ENCODE results near the gene PDGFRB.
"Not testable (repeated sequence)": the region's sequence is repeated elsewhere in the genome, so short reads cannot be mapped to it uniquely, and the experiment has no call there.

Gene PDGFRB

DNA sequence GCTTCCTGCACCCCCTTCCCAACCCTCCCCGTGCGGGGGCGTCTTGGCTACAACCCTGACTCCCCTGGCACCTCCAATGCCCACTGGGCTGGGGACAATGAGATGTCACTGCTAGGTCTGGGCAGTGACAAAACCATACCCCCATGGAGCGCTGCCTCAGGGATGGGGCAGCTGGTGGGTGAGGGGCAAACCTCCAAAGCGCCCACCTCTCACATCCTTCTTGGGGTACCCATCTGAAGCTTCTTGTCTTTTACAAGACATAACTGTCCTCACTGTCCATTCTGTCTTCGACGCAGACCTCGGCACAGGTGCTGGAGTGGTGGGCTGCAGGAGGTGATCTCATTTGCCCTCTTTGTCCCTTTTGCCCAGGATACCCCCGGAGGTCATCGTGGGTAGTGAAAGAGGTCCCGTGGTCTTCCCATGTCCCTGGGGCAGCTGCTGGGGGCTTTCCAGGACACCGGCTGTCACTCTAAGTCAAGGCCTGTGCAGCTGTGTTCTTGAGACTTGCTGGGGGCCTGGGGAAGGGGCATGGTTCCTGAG, 41.5 kb downstream of the PDGFRB start:
- DNase-seq (ENCODE audit: low spot score), result no peak

DNA sequence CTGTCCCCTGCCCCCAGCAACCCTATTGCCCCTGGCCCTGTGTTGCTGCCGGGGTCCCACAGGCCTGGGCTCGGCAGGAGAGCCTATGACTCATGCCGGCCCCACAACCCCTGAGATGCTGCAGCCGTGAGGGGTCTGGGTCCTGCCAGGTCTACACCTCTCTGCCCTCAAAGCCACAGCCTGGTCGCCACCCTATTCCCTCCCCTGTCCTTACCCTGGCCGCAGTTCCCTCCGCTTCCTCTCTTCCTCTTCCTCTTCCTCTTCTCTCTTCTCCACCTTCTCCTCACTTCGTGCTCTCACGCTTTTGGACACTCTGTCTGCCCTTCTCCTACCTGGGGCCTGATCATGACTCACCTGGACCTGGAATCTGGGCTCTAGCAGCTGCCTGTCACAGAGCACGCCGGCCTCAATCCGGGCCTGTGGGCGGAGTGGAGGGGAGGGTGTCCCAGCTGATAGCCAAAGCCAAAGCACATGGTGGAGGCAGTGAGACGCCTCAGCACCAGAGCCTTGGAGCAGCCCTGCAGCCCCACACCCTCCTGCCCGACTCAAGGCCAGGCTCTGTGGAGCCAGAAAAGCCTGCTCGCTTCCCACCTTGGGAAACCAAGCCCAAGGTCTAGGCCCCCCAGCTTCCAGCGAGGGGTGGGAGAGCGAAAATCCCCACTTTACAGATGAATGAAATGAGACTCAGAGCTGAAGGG, 42.4 kb downstream of the PDGFRB start:
- DNase-seq (ENCODE audit: low spot score), result no peak

DNA sequence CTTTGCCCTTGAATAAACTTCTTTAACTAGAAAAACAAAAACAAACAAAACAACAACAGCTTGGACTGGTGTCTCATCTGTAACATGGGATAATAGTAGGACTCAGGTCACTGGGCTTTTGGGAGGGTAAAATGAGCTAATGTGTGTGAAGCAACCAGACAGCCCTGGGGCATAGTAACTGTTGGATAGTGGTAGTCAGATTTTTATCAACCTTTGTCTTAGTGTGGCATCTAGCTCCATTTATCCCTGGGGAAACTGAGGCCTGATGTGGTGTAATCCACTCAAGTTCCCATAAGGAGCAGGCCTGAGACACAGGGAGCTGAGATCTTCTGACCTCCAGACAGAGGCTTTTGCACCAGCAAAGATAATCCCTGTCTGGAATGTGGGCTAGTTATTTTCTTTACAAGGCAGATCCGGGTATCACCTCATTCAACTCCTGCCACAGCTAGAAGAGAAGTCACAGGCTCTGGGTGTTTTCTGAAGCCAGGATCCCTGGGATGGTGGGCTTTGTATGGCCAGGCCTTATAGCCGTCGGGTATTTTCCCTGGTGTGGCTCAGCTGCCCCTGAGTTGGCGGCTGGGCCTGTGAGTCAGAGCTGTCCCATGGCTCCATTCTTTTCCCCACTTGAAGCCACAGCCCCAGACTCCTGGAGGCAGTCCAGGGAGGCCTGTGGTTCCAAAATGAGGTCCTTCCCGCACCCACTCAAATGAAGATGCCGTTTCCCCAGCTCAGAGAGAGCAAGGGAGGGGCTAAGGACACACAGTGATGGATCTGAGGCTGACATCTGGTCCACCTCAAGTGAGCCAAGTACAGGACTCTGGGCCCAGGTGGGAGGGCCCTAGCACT, 43.2 kb downstream of the PDGFRB start:
- no peak for DNase-seq (ENCODE audit: low spot score)

DNA sequence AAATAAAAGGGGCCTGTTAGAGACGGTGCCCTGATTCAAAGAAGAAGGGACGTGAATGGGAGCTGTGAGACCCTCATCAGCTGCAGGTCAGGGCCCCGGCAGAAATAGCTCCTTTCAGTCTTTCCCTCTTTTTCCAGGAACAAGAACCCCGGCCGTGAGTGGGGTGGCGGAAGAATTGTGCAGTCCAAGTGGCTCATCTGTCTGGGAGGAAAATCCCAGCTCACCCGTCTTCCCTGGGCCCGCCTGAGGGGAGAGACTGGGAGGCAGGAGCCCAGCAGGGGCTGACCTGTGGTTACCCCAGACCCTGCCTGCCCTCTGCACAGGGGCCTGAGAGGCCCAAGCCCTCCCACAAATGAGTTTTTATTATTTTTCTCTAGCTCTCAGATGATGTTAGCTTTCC, 44.5 kb downstream of the PDGFRB start:
- no peak for DNase-seq (ENCODE audit: low spot score)

DNA sequence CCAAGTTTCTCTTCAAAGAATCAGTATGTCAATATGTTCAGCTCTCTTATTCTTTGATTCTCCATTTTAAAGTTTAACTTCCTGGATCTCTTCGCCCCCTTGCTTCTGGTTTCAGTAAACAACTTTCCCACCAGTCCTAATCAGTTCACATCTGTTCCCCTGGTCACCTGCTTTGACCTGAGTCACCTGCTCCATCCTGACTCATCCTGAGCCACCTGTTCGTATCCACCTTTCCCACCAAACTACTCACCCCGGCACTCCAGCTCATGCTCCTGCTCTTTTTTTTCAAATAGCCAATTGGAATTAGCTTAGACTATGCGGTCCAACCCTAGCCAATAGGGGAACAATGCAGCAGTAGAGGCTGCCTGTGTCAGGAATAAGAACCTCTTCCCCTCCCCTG, 45.7 kb downstream of the PDGFRB start:
- DNase-seq (ENCODE audit: low spot score), result no peak

DNA sequence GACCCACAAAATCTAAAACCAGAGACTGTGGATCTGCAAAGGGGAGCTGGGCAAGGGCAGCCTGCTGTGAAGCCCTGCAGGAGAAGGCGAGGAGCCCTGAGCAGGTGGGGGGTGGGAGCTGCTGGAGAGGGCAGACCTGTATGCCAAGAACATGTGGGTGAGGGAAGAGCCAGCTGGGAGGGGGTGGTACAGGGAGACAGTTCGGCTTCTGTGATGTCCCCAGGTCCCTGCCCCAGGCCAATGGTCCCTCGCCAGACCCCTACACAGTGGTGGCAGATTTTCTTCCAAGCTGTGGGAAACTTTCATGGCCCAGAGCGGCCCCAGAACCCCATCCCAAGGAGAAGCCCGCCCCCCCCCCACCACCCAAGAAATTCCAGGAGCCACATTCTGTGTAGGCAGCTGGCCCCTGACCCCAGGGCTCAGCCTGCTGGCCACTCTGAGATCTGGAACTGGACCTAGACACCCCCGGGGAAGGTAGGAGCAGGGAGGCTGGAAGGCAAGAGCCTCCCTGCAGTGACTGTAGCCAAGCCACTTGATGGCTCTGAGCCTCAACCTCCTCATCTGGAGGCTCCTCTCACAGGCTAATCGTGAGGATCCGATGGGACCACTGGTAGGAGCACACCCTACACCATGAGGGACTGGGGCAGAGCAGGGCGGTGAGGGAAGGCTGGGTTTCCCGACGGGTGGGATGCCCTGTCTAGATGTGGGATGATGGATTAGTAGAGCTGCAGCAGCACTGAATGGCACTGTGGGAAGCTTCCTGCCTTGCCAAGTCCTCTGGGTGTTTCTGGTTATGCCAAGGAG, 46.7 kb downstream of the PDGFRB start:
- no peak for DNase-seq (ENCODE audit: low spot score)

DNA sequence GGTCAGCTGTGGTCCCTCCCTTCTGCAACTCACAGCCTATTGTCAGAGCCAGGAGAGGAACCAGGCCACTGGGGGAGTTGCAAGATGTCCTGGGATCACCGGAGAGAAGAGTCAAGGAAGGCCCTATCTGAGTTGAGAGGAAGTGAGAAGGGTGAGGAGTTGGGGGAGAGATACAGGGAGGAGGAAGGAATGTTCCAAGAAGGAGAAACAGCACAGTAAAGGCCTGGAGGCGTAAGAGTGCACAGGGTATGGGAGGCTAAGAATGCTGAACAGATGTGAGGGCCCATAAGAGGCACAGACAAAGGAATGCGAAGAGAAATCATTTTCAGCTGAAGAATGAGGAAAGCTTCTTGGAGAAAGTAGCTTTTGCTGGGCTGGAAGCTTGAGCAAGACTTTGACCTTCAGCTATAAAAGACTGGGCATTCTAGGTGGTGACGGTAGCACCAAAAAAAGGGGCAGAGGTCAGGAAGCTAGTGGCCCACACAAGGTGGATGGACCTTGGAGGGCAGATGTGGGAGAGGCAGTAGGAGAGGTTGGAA, 47.7 kb downstream of the PDGFRB start:
- DNase-seq (ENCODE audit: low spot score), result no peak

DNA sequence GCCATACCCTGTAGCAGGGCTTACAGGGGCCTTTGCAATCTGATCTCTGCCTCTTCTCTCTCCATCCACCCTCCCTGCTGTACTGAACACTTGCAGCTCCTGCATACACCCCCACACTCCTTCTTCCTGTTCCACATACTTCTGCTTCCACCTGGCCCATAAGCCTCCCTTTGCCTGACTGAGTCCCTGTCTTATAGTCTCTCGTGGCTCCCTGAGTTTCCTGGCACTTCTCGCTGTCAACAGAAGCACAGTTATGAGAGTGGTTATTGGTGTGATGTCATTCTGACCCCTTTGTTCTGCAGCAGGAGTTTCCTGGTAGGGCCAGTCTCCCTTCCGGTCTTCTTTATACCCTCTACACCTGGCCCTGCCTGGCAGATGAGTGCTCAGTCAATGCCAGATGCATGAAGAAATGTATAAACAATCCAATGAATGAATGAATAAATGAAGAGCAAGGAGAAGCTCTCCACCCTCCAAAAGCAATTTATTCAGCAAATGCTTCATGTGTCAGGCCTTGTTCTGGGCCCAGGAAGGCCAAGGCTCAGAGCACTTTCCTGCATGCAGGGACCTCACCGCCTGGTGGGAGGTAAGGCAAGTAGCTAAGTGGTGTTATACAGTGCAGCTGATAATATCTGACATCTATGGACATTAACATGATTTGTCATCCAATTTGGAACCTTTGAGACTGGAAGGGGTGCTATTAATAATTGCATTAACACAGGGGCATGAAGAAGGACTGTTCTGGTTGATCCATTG, 48.8 kb downstream of the PDGFRB start:
- no peak for DNase-seq (ENCODE audit: low spot score)

DNA sequence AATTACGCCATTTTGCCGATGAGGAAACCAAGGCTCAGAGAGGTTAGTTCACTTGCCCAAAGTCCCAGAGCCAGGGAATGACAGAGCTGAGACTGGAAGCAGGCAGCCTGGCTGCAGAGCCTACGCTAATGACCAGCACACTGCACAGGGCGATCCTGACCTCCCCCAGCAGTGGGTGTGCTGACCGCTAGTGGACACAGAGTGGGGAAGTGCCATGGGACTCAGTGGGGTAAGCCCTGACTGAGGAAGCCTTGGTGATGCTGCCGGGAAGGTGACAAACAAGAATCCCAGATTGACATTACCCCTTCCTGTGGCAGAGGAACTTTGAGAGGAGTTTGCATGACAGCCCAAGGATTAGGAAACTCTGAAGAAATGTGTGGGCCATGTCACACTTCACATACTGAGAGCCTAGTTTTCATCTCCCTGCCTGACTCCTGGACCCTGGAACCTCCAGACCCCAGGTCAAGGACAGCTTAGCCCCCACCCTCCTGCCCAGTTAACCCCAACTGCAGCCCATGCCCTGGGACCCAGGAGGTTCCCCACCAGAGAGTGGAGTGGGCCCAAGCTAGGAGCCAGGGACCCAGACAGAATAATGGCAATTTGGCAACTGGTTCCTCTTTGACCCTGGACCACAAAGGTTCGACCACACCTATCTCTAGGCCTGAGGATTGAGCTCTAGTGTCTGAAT, 49.6 kb downstream of the PDGFRB start:
- no peak for DNase-seq (ENCODE audit: low spot score)

DNA sequence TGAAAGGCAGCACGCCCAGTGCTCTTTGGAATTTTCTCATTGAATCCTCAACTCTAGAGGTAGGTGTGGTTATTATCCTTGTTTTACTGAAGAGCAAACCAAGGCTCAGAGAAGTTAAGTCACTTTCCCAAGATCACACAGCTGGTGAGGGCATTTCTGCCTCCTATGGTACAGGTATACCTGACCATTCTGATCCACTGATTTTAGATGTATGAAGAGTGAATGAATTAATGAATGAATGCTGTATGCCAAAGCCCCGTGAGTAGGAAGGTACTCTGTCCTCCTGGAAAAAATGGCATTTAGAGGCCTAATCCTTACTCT, 51.1 kb downstream of the PDGFRB start:
- no peak for DNase-seq (ENCODE audit: low spot score)

DNA sequence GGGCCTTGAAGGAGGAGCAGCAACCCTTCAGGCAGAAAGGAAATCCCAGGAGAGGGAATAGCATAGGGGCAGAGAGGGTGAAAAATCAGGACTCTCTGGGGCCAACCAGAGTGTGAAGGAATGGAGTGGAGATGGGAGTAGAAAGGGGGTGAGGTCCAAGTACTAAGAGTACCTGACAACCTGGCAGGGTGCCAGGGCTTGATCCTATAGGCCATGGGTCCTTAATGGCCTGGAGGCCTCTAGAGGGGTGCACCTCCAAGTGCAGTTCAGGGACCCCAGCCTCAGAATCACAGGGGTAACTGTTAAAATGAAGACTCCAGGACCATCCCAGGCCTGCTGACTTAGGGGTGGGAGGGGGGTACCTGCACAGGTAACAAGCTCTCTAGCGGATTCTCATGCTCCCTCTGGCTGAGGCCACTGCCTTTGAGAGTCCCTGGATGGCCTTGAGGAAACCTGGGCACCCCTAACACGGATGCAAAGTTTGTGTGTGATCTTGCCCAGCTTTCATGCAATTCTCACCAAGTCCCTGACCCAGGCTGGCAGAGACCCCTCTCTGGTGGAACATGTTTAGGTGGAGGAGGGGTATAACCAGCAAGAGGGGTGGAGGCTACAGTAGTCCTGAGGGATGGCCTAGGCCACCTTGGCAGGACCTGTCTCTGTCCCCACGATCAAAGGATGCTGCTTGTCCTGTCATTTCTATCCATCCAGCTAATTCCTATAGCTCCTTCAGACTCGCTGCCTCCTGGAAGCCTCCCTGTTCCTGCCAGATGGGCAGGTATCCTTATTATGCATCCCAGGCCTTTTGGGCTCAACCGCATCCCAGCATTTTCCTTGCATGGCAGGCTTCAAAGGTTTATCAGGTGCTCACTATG, 51.7 kb downstream of the PDGFRB start:
- DNase-seq (ENCODE audit: low spot score), result no peak

DNA sequence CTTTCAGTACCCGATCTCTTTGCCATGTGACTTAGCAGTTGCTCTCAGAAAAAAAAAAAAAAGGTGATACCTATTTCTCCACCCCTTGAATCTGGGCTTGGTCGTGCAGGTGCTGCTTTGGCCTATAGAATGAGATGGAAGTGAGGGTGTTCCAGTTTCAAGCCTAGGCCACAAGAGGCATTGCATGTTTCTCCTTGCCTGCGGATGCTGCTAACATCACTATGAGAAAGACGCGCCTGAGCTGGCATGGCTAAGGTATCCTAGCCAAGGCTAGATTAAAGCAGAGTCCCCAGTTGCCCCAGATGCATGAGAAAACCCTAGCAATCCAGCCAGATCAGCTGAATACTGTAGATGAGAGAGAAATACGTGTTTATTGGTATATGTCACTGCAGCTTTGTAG, 54.6 kb downstream of the PDGFRB start:
- no peak for DNase-seq (ENCODE audit: low spot score)

DNA sequence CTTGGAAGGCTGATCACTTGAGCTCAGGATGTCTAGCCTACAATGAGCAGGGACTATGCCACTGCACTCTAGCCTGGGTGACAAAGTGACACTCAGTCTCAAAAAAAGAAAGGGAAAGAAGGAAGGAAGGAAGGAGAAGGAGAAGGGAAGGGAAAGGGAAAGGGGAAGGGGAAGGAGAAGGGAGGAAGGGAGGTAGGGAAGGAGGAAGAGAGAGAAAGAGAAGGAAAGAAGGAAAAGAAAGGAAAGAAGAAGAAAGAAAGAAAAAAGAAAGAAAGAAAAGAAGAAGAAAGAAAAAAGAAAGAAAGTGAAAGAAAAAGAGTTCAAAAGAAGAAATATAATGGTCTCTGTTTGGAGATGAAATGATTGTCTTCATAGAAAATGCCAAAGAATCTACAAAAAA, 58.5 kb downstream of the PDGFRB start:
- DNase-seq (ENCODE audit: low spot score), result no peak

DNA sequence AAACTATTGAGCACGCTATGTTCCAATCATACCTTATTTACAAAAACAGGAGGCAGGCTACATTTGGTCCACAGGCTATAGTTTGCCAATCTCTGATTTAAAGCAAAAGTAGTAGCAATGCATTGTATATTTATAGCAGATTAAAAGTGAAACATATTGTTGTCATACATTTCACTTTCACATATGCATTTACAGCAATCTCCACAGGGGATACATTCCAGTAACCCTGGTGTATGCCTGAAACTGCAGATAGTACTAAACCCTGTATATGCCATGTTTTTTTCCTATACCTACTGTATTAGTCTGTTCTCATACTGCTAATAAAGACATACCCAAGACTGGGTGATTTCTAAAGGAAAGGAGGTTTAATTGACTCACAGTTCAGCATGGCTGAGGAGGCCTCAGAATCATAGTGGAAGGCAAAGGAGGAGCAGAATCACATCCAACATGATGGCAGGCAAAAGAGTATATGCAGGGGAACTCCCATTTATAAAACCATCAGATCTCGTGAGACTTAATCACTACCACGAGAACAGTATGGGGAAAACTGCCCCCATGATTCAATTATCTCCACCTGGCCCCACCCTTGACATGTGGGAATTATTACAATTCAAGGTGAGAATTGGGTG, 63.4 kb downstream of the PDGFRB start:
- DNase-seq (ENCODE audit: low spot score), result no peak

DNA sequence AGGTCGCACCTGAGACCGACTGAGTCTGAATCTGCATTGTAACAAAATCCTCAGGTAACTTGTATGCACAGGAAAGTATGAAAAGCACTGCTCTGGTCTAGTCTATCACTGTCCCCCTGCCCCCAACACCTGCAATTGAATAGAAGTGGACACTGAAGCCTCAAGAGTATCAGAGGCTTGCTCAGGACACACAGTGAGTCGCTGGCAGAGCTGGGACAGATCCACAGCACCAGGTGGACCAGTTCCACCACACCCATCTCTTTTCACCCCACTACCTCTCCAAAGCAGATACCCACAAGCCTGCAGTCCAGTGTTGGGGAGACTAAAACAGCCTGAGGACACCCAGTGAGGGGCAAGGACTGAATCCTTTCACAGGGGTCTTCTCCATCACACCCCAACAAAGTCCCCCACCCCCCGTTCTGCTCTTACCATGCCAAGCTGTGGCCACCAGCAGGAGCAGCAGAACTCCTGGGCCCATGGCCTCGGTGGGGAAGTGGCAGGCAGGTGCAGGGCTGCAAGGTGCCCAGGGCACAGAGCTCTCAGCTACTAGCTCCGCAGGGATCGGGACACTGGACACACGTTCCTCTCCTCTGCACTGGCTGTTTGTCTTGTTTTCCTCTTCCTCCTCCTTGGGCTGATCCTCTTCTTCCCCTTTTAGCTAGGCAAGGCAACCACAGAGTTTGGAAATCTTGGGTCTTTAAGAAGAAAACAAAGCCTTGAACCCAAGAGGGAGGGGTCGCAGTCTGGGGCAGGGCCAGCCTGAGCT, 69.5 kb downstream of the PDGFRB start, which contains the start of gene CSF1R:
Gene CSF1R (minus strand): TSS at position 605 of the 766 bp plus-strand sequence. CDS start 127 bp downstream, at position 478.
- no peak for DNase-seq (ENCODE audit: low spot score)

DNA sequence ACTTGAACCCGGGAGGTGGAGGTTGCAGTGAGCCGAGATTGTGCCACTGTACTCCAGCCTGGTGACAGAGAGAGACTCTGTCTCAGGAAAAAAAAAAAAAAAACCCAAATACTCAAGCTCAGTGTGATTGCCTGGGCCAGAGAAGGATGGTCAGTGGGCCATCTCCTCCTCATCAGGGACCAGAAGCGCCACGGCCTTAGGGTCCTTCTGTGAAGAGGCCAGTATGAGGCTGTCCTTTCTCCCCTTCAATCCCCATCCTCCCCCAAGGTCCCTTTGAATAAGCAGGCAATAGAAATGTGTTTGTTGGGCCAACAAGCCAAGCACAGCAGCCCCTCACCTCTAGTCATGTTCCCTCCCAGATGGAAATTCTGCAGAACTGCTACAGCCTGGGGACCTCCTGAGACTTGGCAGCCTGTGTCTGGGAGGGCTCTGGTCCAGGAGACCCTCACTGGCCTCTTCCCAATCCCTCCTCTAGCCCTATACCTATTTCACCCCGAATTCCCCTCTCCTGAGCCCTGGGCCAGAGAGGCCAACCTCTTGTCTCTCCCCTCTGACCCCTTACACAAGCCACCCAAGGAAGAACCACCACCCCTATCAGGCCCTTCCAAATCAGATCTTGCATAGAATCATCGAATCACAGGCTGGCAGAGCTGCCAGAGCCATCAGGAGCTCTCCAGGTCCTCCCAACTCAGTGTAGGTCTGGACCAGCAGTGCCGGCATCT, 70.3 kb downstream of the PDGFRB start:
- no peak for DNase-seq (ENCODE audit: low spot score)

DNA sequence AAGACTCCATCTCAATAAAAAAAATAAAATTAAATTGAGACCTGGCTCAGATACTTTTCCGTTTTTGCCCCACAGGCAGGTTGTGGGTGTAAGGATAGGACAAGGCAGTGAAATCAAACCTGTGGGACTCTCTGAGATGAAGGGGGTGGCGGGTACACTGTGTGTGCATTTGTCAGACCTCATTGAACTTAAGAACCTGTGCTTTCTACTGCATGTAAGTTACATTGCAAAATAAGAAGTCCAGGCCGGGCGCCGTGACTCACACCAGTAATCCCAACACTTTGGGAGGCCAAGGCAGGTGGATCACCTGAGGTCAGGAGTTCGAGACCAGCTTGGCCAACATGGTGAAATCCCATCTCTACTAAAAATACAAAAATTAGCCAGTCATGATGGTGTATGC, 70.9 kb downstream of the PDGFRB start:
- not testable (repeated sequence) for DNase-seq (ENCODE audit: low spot score)

DNA sequence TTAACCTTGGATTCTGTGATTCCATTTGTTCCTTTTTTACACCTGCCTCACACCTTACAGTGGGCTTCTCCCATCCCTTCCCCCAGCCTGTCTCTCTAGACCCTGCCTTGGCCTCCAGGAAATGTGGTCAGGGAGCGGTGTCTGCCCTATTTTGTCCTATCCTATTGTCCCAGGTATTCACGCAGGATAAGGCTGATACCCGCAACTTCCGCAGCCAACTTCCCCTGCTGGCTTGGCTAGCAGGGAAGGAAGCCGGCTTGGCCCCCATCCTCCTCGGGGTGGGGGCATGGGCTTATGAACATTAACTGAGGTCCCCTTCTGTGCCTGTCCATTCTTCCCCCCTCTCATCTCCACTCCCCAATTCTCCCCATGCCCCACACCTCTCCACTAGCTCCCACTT, 72.8 kb downstream of the PDGFRB start:
- no peak for DNase-seq (ENCODE audit: low spot score)

Measured in hematopoietic multipotent progenitor cell treated with erythropoietin and hydrocortisone succinate and interleukin-3 and kit ligand, for 15 days (in vitro differentiated cells).